K562 (cell line): ENCODE measurements around the gene SLAMF6. TPM values are rescaled to one million over a fixed set of nuclear protein-coding genes. Genes with fewer than 3 reads are reported as not detected.

Source experiments
- ATAC-seq: fragments of 200-7000 bp; cut with Tn5 transposase; 3 replicates; pipeline ENCODE4 v1.9.1; 2020; ENCODE audit warnings: moderate library complexity
- BruUV-seq: library from RNA; stranded (reverse); fragments of 400-500 nt; replicated peaks from 2 replicates; lab custom pipeline; 2021; lab: Mats Ljungman, UMichigan
- CTCF ChIA-PET: fragments of 300-600 bp; formaldehyde crosslinking; extraction: SDS; loops from one replicate; lab custom pipeline; 2021; ENCODE audit warnings: low intra/inter-chr PET ratio; lab: Yijun Ruan, JAX
- POLR2A ChIA-PET: fragments of 300-600, 350-650 bp; sonication (Branson Sonifier 250); formaldehyde crosslinking; extraction: SDS; loops from one replicate; lab custom pipeline; 2021; ENCODE audit warnings: antibody characterized with exemption, inconsistent platforms; lab: Yijun Ruan, JAX
- DNase-seq, 4 experiments: peaks; one replicate each; pipeline versions ENCODE4 v3.0.0 to v3.0.0-alpha.2; 2011 to 2018; ENCODE audit warnings: low spot score in 3 of 4, mixed read lengths in 3 of 4; ENCODE audit errors: extremely low read depth in 1 of 4
- FAIRE-seq: peaks from 2 replicates; lab custom pipeline; 2011; peaks lifted over from hg19 to GRCh38; lab: Jason Lieb, UNC
- H2AFZ ChIP-seq: 2 replicates; pipeline ENCODE4 v1.6.0; 2011; ENCODE audit warnings: low read depth, low read length, control low read depth, inconsistent platforms
- H3K27ac ChIP-seq: fragments of 200-600 bp; 3 replicates; pipeline ENCODE4 v1.8.0; 2011; ENCODE audit warnings: low read depth, mild to moderate bottlenecking, control low read depth, inconsistent platforms, low read length, moderate library complexity, mixed read lengths; ENCODE audit errors: extremely low read depth
- H3K27me3 ChIP-seq, 2 experiments: fragments of 300-600 bp in 1 of 2; 2 replicates in 1 of 2; 3 replicates in 1 of 2; pipeline versions ENCODE4 v1.6.0 to v1.8.0; 2011; ENCODE audit warnings: inconsistent platforms in 2 of 2, low read length in 2 of 2, mild to moderate bottlenecking in 1 of 2, mixed read lengths in 1 of 2, moderate library complexity in 1 of 2; ENCODE audit not compliant: control insufficient read depth in 2 of 2, insufficient read depth in 2 of 2
- H3K36me3 ChIP-seq: fragments of 300-600 bp; 3 replicates; pipeline ENCODE4 v1.8.0; 2011; ENCODE audit warnings: mild to moderate bottlenecking, low read length, inconsistent platforms; ENCODE audit not compliant: control insufficient read depth, insufficient read depth
- H3K4me1 ChIP-seq, 2 experiments: fragments of 200-600 bp in 1 of 2; replicated peaks in 1 of 2; 2 replicates in 1 of 2; 3 replicates in 1 of 2; pipeline versions ENCODE4 v1.5.1 to v1.8.0; 2011; ENCODE audit warnings: inconsistent platforms in 2 of 2, low read length in 2 of 2, mild to moderate bottlenecking in 1 of 2, mixed read lengths in 1 of 2, moderate library complexity in 1 of 2; ENCODE audit not compliant: control insufficient read depth in 2 of 2, insufficient read depth in 2 of 2
- H3K4me2 ChIP-seq: 2 replicates; pipeline ENCODE4 v1.6.1; 2011; ENCODE audit warnings: low read length, control low read depth, inconsistent platforms, mixed read lengths; ENCODE audit not compliant: insufficient read depth
- H3K4me3 ChIP-seq: fragments of 200-600 bp; sonication (generic), shearing (Covaris generic); 2 replicates; pipeline ENCODE4 v1.5.1; 2016; ENCODE audit warnings: control low read depth, inconsistent platforms
- H3K79me2 ChIP-seq: fragments of 200-600 bp; 3 replicates; pipeline ENCODE4 v1.8.0; 2011; ENCODE audit warnings: low read length, inconsistent platforms; ENCODE audit not compliant: control insufficient read depth, insufficient read depth
- H3K9ac ChIP-seq, 2 experiments: 2 replicates each; pipeline versions ENCODE4 v1.6.0 to v1.6.1; 2011; ENCODE audit warnings: low read depth in 2 of 2, low read length in 2 of 2, control low read depth in 1 of 2, inconsistent platforms in 1 of 2, mild to moderate bottlenecking in 1 of 2, mixed read lengths in 1 of 2; ENCODE audit not compliant: insufficient read depth in 1 of 2
- H3K9me1 ChIP-seq: one replicate; pipeline ENCODE4 v1.6.0; 2011; ENCODE audit warnings: inconsistent platforms, mild to moderate bottlenecking, low read length, moderate library complexity; ENCODE audit not compliant: control insufficient read depth, insufficient read depth
- H3K9me3 ChIP-seq: replicated peaks from 2 replicates; pipeline ENCODE4 v1.5.1; 2011; ENCODE audit warnings: low read depth, low read length, inconsistent platforms; ENCODE audit not compliant: control insufficient read depth, insufficient read depth
- H4K20me1 ChIP-seq: replicated peaks from 2 replicates; pipeline ENCODE4 v1.6.1; 2011; ENCODE audit warnings: low read length, inconsistent platforms, mixed read lengths; ENCODE audit not compliant: control insufficient read depth, insufficient read depth
- C11orf30 ChIP-seq: fragments of 450-650 bp; IDR thresholded peaks from 2 replicates; pipeline ENCODE4 v1.6.1; 2016; ENCODE audit warnings: low read depth, mild to moderate bottlenecking
- CC2D1A ChIP-seq: fragments of 450-650 bp; IDR thresholded peaks from 2 replicates; pipeline ENCODE4 v1.6.1; 2017; ENCODE audit warnings: mild to moderate bottlenecking
- COPS2 ChIP-seq: fragments of 450-650 bp; conservative IDR thresholded peaks from 2 replicates; pipeline ENCODE4 v1.6.1; 2016; ENCODE audit warnings: mild to moderate bottlenecking, moderate library complexity
- GATA2 ChIP-seq: sonication (generic); formaldehyde crosslinking; IDR thresholded peaks from 2 replicates; pipeline ENCODE4 v1.4.0; 2020; ENCODE audit warnings: mild to moderate bottlenecking, missing genetic modification reagents
- GATAD2A ChIP-seq: fragments of 450-650 bp; IDR thresholded peaks from 2 replicates; pipeline ENCODE4 v1.6.1; 2017
- ILK ChIP-seq: fragments of 450-650 bp; IDR thresholded peaks from 2 replicates; pipeline ENCODE4 v1.6.1; 2016; ENCODE audit warnings: missing genetic modification characterization, low read depth, mild to moderate bottlenecking, missing compliant biosample characterization, moderate library complexity, borderline replicate concordance
- NFIC ChIP-seq: fragments of 450-650 bp; IDR thresholded peaks from 2 replicates; pipeline ENCODE4 v1.6.1; 2017; ENCODE audit warnings: mild to moderate bottlenecking, inconsistent platforms
- POLR2A ChIP-seq: fragments of 450-650 bp; conservative IDR thresholded peaks from 2 replicates; pipeline ENCODE4 v1.6.1; 2016
- RBM14 ChIP-seq: fragments of 200-400 bp; formaldehyde crosslinking; IDR thresholded peaks from 2 replicates; pipeline ENCODE4 v1.6.1; 2018; ENCODE audit warnings: low read depth, mild to moderate bottlenecking, low read length, moderate library complexity, borderline replicate concordance; ENCODE audit not compliant: insufficient read depth
- SLC30A9 ChIP-seq: fragments of 250-450 bp; sonication (Bioruptor Pico); IDR thresholded peaks from 2 replicates; pipeline ENCODE4 v1.8.0; 2022; ENCODE audit warnings: mild to moderate bottlenecking, moderate library complexity
- SMARCA4 ChIP-seq: fragments of 450-650 bp; IDR thresholded peaks from 2 replicates; pipeline ENCODE4 v1.6.1; 2016
- SRSF7 ChIP-seq: fragments of 200-400 bp; formaldehyde crosslinking; optimal IDR thresholded peaks from 2 replicates; pipeline ENCODE3; 2017; ENCODE audit warnings: mild to moderate bottlenecking, low read depth, low read length
- ZNF121 ChIP-seq: sonication (generic); formaldehyde crosslinking; conservative IDR thresholded peaks from 2 replicates; pipeline ENCODE4 v1.8.0; 2022; ENCODE audit warnings: missing genetic modification reagents
- ZNF134 ChIP-seq: fragments of 250-450 bp; sonication (Bioruptor Pico); conservative IDR thresholded peaks from 2 replicates; pipeline ENCODE4 v1.4.0; 2020
- ZNF224 ChIP-seq: sonication (generic); formaldehyde crosslinking; IDR thresholded peaks from 2 replicates; pipeline ENCODE4 v1.8.0; 2022; ENCODE audit warnings: mild to moderate bottlenecking, missing genetic modification reagents
- ZNF324 ChIP-seq: fragments of 250-450 bp; sonication (Bioruptor Pico); IDR thresholded peaks from 2 replicates; pipeline ENCODE4 v1.4.0; 2020; ENCODE audit warnings: mild to moderate bottlenecking
- ZNF584 ChIP-seq: fragments of 200-800 bp; sonication (Bioruptor generic); IDR thresholded peaks from 2 replicates; pipeline ENCODE4 v1.6.1; 2016; ENCODE audit warnings: low read depth, mild to moderate bottlenecking, missing genetic modification characterization, missing compliant biosample characterization
- WGBS: fragments of 100-300 bp; shearing (Covaris generic); methylation state at CpG from one replicate; pipeline ENCODE4 v1.1.6; 2016; ENCODE audit warnings: low coverage, mixed read lengths; ENCODE audit not compliant: insufficient coverage; ENCODE audit errors: missing lambda C conversion rate; 5-methylcytosine and 5-hydroxymethylcytosine counted together
- in situ Hi-C: fragments of 300-500 bp; cut with MboI; formaldehyde crosslinking; loops from 4 replicates; pipeline ENCODE4 v1.15.0; 2018; ENCODE audit warnings: inconsistent platforms, mixed read lengths
- intact Hi-C: fragments of 100-400 bp; cut with micrococcal nuclease; formaldehyde crosslinking; loops from 2 replicates; pipeline ENCODE4 v1.14.2; 2022
- polyA plus RNA-seq, 8 experiments: library from polyadenylated mRNA; depleted of rRNA in 4 of 8; stranded (reverse) in 5 of 8; unstranded in 3 of 8; fragments of >200 nt; fragmentation: Nextera tagmentation in 2 of 8; fragmentation: Illumina TruSeq in 1 of 8; extraction: Ambion mirVana in 2 of 8; extraction: Trizol in 1 of 8; gene quantifications; 2 replicates each; pipeline versions ENCODE4 v1.2.1 to v1.2.3, GENCODE V29; 2011 to 2014; ENCODE audit warnings: inconsistent platforms in 1 of 8, missing spikeins in 1 of 8
- total RNA-seq, 7 experiments: library from RNA; depleted of rRNA in 6 of 7; stranded (reverse); fragments of >200 nt in 6 of 7; fragmentation: Illumina TruSeq in 2 of 7; extraction: Trizol in 2 of 7; gene quantifications; 2 replicates each; pipeline versions ENCODE4 v1.2.1 to v1.2.3, GENCODE V29; 2011 to 2021; ENCODE audit warnings: low replicate concordance in 1 of 7
- TF ChIP-seq, protein P1 (sequence below): fragments of 450-650 bp; IDR thresholded peaks from 2 replicates; pipeline ENCODE4 v1.6.1; 2017; ENCODE audit warnings: antibody characterized with exemption
- TF ChIP-seq, protein P2 (sequence below): conservative IDR thresholded peaks from 2 replicates; pipeline ENCODE4 v1.6.1; 2011; ENCODE audit warnings: low read depth, mild to moderate bottlenecking, low read length; ENCODE audit not compliant: control insufficient read depth

The SLAMF6 gene
- total and polyA plus RNA-seq, 9 of the 15 experiments (the other 6 are each of a cell fraction or from before 2014, with no cell fraction given), result 0.56 to 4.8 (median 1.1) TPM

DNA sequence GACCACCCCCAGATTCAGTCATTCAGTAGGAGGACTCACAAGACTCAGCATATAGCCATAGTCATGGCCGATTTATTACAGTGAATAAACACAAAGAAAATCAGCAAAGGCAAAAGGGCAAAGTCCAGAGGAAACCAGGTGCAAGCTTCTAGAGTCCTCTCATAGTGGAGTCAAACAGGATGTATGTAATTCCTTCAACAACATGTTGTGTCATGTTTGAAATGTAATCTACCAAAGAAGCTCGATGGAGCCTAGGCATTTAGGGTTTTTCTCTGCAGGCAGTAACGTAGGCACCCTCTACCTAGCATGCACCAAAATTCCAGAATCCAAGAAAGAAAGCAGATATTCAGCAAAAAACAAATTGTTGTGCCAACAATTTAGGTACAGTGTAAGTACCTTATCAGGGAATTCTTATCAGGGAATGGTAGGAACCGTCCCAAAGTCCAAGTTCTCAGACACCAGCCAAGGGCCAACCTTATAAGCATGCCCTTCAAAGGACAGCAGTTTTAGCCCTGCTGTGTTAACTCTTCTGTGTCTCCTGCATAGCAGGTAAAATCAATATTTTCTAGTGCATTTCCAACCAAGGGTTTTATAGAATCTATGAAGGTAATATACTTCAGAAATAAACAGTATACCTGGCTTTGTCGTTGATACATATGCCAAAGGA is 16.1 kb upstream of the SLAMF6 start (continued):
- TF ChIP-seq ZNF224 (no peak), COPS2 (no peak)

DNA sequence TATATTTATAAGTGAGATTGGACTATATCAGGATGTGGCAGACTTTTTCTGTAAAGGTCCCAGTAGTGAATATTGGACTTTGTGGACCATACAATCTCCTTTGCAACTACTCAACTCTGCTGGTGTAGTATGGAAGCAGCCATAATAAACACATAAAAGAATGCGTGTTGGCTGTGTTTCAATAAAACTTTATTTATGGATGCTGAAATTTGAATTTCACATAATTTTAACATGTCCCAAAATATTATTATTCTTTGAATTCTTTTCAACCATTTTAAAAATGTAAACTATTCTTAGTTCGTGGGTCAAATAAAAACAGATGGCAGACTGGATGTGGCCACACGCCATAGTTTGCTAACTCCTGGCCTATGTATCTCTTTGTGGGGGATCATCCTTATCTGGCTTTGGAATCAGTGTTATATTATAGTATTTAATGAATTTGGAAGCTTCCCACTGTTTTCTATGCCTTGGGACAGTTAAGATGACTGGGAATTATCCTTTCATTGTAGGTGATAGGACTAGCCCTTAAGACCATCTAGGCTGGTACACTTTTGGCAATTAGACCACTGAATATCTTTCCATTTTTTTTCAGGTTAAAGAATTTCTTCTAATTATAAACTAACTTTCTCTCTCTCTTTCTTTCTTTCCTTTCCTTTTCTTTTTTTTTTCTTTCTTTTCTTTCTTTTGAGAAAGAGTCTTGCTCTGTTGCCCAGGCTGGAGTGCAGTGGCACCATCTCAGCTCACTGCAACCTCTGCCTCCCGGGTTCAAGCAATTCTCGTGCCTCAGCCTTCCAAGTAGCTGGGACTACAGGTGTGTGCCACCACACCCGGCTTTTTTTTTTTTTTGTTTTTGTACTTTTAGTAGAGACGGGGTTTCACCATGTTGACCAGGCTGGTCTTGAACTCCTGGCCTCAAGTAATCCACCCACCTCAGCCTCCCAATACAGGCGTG is 14.9 kb upstream of the SLAMF6 start:
- Histone ChIP-seq H3K9ac (no peak overlapping the region), H3K27ac (peak overlapping the region; percentile 93), H2AFZ (peak overlapping the region; percentile 88; the same call in 1 of the 2 replicates), H4K20me1 (no peaks in the 10 kb centered on the region), H3K9me3 (peaks cover 38% of the 10 kb centered on the region), H3K9me1 (no peaks in the 10 kb centered on the region), H3K4me3 (no peak overlapping the region), H3K4me2 (no peak overlapping the region), H3K79me2 (no peaks in the 10 kb centered on the region), H3K36me3 (no peaks in the 10 kb centered on the region; the same call in 1 of the 3 replicates), H3K4me1 (peaks cover 22 to 44% of the 10 kb centered on the region in 2 experiments), H3K27me3 (no peaks in the 10 kb centered on the region)
- DNase-seq, result no peak
- intact Hi-C loops (no loop called here), in situ Hi-C loops (no loop called here)
- WGBS, result 86% methylated on average over 5 of the region's 8 CpGs
- ChIA-PET CTCF (no interaction called here), POLR2A (no interaction called here)
- no peak for FAIRE-seq
- no peak for ATAC-seq
- no TSS peak for BruUV-seq
- TF ChIP-seq SLC30A9, result no peak
- TF ChIP-seq SRSF7, result no peak
- no peak for TF ChIP-seq GATAD2A
- TF ChIP-seq NFIC, result no peak
- no peak for TF ChIP-seq RBM14
- TF ChIP-seq GATA2 (CRISPR knock-in tag), result no peak
- no peak for TF ChIP-seq ZNF324 (CRISPR knock-in tag)
- TF ChIP-seq, protein P1, sequence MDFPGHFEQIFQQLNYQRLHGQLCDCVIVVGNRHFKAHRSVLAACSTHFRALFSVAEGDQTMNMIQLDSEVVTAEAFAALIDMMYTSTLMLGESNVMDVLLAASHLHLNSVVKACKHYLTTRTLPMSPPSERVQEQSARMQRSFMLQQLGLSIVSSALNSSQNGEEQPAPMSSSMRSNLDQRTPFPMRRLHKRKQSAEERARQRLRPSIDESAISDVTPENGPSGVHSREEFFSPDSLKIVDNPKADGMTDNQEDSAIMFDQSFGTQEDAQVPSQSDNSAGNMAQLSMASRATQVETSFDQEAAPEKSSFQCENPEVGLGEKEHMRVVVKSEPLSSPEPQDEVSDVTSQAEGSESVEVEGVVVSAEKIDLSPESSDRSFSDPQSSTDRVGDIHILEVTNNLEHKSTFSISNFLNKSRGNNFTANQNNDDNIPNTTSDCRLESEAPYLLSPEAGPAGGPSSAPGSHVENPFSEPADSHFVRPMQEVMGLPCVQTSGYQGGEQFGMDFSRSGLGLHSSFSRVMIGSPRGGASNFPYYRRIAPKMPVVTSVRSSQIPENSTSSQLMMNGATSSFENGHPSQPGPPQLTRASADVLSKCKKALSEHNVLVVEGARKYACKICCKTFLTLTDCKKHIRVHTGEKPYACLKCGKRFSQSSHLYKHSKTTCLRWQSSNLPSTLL, result 0 out of 2 replicates have a peak, but pooled peaks have one; percentile 30
- TF ChIP-seq POLR2A, result no peak
- no peak for TF ChIP-seq ZNF584 (CRISPR knock-in tag)
- TF ChIP-seq SMARCA4, result no peak
- TF ChIP-seq ZNF134 (CRISPR knock-in tag), result no peak
- no peak for TF ChIP-seq CC2D1A
- no peak for TF ChIP-seq C11orf30
- no peak for TF ChIP-seq ILK (tag)
- TF ChIP-seq ZNF121, result peak; percentile 39
- TF ChIP-seq, protein P2, sequence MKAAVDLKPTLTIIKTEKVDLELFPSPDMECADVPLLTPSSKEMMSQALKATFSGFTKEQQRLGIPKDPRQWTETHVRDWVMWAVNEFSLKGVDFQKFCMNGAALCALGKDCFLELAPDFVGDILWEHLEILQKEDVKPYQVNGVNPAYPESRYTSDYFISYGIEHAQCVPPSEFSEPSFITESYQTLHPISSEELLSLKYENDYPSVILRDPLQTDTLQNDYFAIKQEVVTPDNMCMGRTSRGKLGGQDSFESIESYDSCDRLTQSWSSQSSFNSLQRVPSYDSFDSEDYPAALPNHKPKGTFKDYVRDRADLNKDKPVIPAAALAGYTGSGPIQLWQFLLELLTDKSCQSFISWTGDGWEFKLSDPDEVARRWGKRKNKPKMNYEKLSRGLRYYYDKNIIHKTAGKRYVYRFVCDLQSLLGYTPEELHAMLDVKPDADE, result no peak
